Prostate gland (tissue), 2 donors: ENCODE data around the gene SUCLG2.

Source experiments
- CTCF ChIP-seq, 4 experiments: fragments of 200-600 bp in 2 of 4; fragments of 450-650 bp in 2 of 4; sonication (generic) in 2 of 4; IDR thresholded peaks; 1 replicate in 3 of 4; 2 replicates in 1 of 4; pipeline ENCODE4 v1.5.1; 2016 to 2019; ENCODE audit warnings: antibody characterized with exemption in 4 of 4, mild to moderate bottlenecking in 2 of 4, moderate library complexity in 2 of 4
- POLR2A ChIP-seq: fragments of 450-650 bp; IDR thresholded peaks from one replicate; pipeline ENCODE4 v1.6.1; 2016; ENCODE audit warnings: antibody characterized with exemption, mild to moderate bottlenecking

- TF ChIP-seq CTCF (IDR thresholded peaks at IDR 0.05) (no peak), POLR2A (no peak)
Observed at GRCh38 chr3:67576441-67576840, 78.0 kb downstream of the SUCLG2 start.
